HG03095 (cell line): Measurements from ENCODE around the gene LRRC19.

Experiments used
- ATAC-seq: cut with Tn5 transposase; IDR thresholded peaks from one replicate; pipeline ENCODE4 v1.9.1; 2021; ENCODE audit warnings: moderate library complexity; ENCODE audit not compliant: unreplicated experiment

The LRRC19 gene

GRCh38 chr9:26955921-26956859 is 49.3 kb downstream of the LRRC19 start, which contains the start of gene IFT74:
Gene IFT74 (plus strand): TSS chr9:26956412. CDS start chr9:26961968, 5,556 bp downstream.
- ATAC-seq, result peak; percentile 100

DNA sequence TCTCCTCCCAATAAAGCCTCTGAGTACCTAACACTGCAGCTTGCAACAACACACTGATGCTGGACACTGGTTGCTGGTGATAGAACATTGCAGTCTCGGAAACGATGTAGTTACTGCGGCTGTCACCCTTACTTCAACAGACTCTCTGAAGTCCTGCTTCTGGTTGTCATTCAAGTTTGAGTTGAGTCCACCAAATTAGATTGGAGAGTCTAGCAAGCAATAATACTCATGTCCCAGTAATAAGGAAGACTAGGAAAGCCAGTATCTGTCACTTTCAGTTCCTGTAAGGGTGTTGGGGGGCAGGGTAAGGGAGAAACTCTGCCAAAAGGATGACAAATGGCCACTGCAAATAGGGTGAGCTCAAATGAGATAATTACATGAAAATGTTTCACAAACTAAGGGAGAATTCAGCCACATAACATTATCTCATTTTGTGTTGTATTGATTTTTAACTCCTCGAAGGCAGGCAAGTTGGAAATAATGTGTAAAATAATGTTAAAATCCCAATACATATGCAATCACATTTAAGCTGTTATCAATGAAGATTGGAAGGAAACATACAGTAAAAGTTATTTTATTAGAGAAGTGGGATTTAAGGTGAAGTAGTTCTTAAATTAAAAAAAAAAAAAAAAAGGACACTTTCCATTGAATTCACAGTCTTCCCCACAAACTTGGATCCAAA is 50.1 kb downstream of the LRRC19 start:
- no peak for ATAC-seq

- ATAC-seq, result no peak
These were observed 51.4 kb downstream of the LRRC19 start for GRCh38 chr9:26954050-26954508.

DNA sequence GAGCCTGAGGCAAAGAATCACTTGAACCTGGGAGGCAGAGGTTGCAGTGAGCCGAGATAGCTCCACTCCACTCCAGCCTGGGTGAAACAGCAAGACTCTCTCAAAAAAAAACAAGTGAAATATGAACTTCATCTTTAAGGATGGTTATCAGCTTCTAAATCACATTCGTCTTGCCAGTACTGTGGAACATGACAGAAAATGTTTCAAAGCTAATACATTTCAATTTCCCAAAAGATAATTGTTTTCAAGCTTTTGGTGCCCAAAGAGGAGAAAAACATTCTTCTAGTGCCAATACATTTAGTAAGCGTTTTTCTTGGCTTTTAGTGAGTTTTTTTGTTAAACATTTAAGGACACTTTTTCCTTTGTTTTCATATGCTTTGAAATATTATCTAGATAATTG is 53.7 kb downstream of the LRRC19 start:
- no peak for ATAC-seq

DNA sequence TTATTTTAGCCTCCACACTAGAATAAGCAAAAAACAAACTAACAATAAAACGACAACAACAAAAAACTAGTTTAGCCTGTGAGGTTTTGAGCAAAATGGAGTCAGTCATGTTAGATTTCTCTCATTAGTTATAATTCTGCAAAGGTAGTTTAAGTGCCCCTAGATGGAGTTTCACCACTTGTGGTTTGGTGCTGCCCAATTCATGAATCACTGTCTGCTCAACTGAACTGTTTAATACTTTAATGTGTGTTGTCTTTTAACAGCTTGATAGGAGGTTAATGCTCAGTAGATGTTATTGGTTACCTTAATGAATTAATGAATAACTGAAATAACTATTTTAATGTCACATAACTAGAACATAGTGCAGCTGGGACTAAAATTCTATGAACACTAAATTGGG is 55.0 kb downstream of the LRRC19 start:
- ATAC-seq, result no peak

DNA sequence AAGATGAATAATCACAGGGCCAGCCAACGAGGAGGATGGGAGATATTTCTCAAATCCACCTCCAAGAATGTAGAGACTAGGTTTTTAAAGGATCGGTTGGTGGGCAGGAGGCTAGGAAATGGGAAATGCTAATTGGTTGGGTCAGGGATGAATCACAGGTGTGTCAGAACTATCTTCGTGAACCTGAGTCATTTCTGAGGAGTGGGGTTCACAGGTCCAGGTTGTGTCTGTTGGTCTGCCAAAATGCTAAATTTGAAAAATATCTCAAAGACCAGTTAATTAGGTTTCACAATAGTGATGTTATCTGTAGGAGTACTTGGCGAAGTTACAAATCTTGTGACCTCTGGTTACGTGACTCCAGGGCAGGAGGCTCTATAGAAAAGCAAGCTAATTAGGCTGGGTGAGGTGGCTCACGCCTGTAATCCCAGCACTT is 55.8 kb downstream of the LRRC19 start:
- ATAC-seq, result no peak

DNA sequence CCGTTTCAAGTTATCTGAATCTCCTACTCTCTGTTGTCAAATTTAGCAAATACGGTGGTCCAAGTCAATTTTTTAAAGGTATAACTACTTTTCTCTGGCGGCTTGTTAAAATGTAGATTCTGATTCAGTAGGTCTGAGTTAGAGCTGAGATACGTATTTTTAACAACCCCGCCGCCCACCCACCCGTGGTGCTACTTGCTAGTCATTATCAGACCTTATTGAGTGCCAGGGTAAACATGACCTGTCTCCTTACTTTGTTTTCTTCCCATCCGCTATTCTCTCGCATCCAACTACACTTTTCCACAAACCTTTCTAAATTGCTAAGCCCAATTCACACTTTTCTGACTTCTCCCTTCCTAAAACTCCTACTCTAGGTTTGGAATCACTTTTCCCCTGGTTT is 57.7 kb downstream of the LRRC19 start:
- no peak for ATAC-seq

DNA sequence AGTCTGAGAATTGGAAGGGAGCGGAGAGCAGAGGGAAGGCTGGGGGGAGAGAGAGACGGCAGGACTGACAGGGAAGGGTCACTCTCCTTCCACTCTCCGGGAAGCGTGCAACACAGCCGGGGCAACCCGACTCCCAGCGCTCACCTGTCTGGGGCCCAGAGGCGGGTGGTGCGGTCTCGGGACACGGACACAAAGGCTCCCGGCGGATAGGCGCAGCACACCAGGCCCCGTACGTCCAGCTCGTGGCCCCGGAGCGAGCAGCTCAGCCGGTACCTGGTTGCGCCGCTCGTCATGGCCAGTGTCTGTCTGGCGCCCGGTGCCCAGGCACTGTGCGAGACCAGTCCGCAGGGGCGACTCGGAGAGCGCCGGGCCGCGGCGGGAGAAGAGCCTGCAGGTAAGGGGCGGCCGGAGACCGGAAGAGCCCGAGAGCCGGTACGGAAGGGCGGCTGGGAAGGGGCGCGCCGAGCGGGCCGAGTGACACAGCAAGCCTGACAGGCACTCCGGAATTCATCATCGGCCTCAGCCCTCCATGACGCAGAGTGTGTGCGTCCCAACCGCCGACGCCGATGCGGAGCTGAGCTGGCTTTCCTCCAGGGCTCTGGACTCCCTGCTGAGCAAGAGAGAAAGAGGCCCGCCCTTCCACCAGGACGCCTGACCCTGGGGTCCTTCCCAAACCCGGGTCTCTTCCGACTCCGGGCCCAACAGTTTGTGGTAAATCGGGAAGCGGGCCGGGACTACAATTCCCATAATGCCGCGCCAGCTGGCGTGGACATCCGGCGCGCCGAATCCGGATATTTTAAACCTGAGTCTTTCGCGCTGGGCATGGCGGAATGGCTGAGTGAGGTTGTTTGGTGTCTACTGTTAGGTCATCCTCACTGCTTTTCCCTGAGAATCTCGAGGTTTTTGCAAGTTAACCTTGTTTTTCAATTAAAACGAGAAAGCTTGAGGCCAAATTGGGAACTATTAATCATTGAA is 58.4 kb downstream of the LRRC19 start, which contains the start of gene PLAA:
Gene PLAA (minus strand): TSS at position 490 of the 975 bp plus-strand sequence. CDS start 197 bp downstream, at position 293.
- ATAC-seq, result peak; percentile 99

- ATAC-seq, result no peak
These were observed 59.9 kb downstream of the LRRC19 start for GRCh38 chr9:26945591-26945990.
